B cell (primary cell): ENCODE measurements around the gene ILF3. TPM values are rescaled to one million over a fixed set of nuclear protein-coding genes. Genes with fewer than 3 reads are reported as not detected.
A peak's percentile ranks its signal among the peaks of the same experiment; 100 is the strongest.

Experiments
- ATAC-seq: fragments of 200-7000 bp; cut with Tn5 transposase; one replicate; pipeline ENCODE4 v1.10.0; 2021; ENCODE audit warnings: low read depth, mild to moderate bottlenecking, moderate number of reproducible peaks, moderate library complexity
- CTCF ChIA-PET: fragments of 350-600 bp; sonication (Branson Sonifier 250); formaldehyde crosslinking; loops from one replicate; lab custom pipeline; 2021; ENCODE audit warnings: antibody characterized with exemption, inconsistent platforms; lab: Charles Lee
- POLR2A ChIA-PET: fragments of 350-600 bp; sonication (Branson Sonifier 250); formaldehyde crosslinking; loops from one replicate; lab custom pipeline; 2021; ENCODE audit warnings: antibody characterized with exemption; lab: Charles Lee
- DNase-seq: peaks from one replicate; pipeline ENCODE4 v3.0.0; 2013
- H2AFZ ChIP-seq: 2 replicates; pipeline ENCODE4 v1.6.1; 2012; ENCODE audit warnings: mild to moderate bottlenecking, low read depth, low read length; ENCODE audit not compliant: insufficient read depth, poor library complexity, severe bottlenecking
- H3K27ac ChIP-seq, 2 donors: 1 replicate in 1 of 2; 2 replicates in 1 of 2; pipeline ENCODE4 v1.5.1; 2012 to 2013; ENCODE audit warnings: low read length in 2 of 2, mild to moderate bottlenecking in 2 of 2, moderate library complexity in 1 of 2
- H3K27me3 ChIP-seq, 4 experiments: fragments of 200-600 bp in 1 of 4; sonication (generic) in 1 of 4; replicated peaks in 1 of 4; 1 replicate in 2 of 4; 2 replicates in 2 of 4; pipeline versions ENCODE4 v1.6.1 to v1.7.0; 2013 to 2016; ENCODE audit warnings: low read length in 3 of 4, mild to moderate bottlenecking in 2 of 4, mixed read lengths in 1 of 4, moderate library complexity in 1 of 4; ENCODE audit not compliant: insufficient read depth in 4 of 4, control insufficient read depth in 3 of 4; ENCODE audit errors: control extremely low read depth in 1 of 4
- H3K36me3 ChIP-seq, 2 experiments: replicated peaks in 1 of 2; 1 replicate in 1 of 2; 2 replicates in 1 of 2; pipeline versions ENCODE4 v1.6.1 to v1.7.1; 2013; ENCODE audit warnings: low read length in 1 of 2; ENCODE audit not compliant: insufficient read depth in 2 of 2, control insufficient read depth in 1 of 2; ENCODE audit errors: control extremely low read depth in 1 of 2, extremely low read depth in 1 of 2
- H3K4me1 ChIP-seq, 2 donors: fragments of 200-600 bp in 1 of 2; sonication (generic) in 1 of 2; 1 replicate in 1 of 2; 2 replicates in 1 of 2; pipeline versions ENCODE4 v1.5.1 to v1.6.1; 2013 to 2017; ENCODE audit warnings: low read length in 2 of 2; ENCODE audit not compliant: control insufficient read depth in 2 of 2, insufficient read depth in 2 of 2
- H3K4me2 ChIP-seq: replicated peaks from 2 replicates; pipeline ENCODE3; 2012; ENCODE audit warnings: mild to moderate bottlenecking, low read depth, low read length; ENCODE audit not compliant: poor library complexity, severe bottlenecking
- H3K4me3 ChIP-seq, 5 experiments: fragments of 200-600 bp in 1 of 5; sonication (generic) in 1 of 5; 1 replicate in 3 of 5; 2 replicates in 2 of 5; pipeline versions ENCODE4 v1.5.1 to v1.7.0; 2011 to 2016; ENCODE audit warnings: low read length in 4 of 5, mild to moderate bottlenecking in 4 of 5, low read depth in 2 of 5, control low read depth in 1 of 5, moderate library complexity in 1 of 5; ENCODE audit not compliant: insufficient read depth in 1 of 5; ENCODE audit errors: control extremely low read depth in 1 of 5, extremely low read depth in 1 of 5
- H3K79me2 ChIP-seq: fragments of 200-600 bp; sonication (generic); one replicate; pipeline ENCODE4 v1.6.0; 2016; ENCODE audit warnings: low read length; ENCODE audit not compliant: control insufficient read depth, insufficient read depth
- H3K9ac ChIP-seq: fragments of 200-600 bp; sonication (generic); 2 replicates; pipeline ENCODE4 v1.6.1; 2017; ENCODE audit warnings: mild to moderate bottlenecking, low read length, moderate library complexity
- H3K9me3 ChIP-seq, 3 donors: one replicate each; pipeline versions ENCODE4 v1.6.1 to v1.7.1; 2013; ENCODE audit warnings: low read length in 2 of 3; ENCODE audit not compliant: control insufficient read depth in 2 of 3, insufficient read depth in 1 of 3; ENCODE audit errors: control extremely low read depth in 1 of 3
- H4K20me1 ChIP-seq: 2 replicates; pipeline ENCODE4 v1.6.0; 2012; ENCODE audit warnings: mild to moderate bottlenecking, low read length; ENCODE audit not compliant: insufficient read depth, control insufficient read depth, poor library complexity, severe bottlenecking
- H3K27ac Mint-ChIP-seq: one replicate; pipeline ENCODE4 v1.8.0; 2021; ENCODE audit warnings: mixed read lengths
- H3K27me3 Mint-ChIP-seq: one replicate; pipeline ENCODE4 v1.8.0; 2021; ENCODE audit warnings: mixed read lengths
- H3K4me1 Mint-ChIP-seq: one replicate; pipeline ENCODE4 v1.8.0; 2021; ENCODE audit warnings: mixed read lengths
- H3K4me3 Mint-ChIP-seq: one replicate; pipeline ENCODE4 v1.8.0; 2021; ENCODE audit warnings: mixed read lengths
- H3K9me3 Mint-ChIP-seq: one replicate; pipeline ENCODE4 v1.8.0; 2022; ENCODE audit warnings: mixed read lengths; ENCODE audit not compliant: insufficient read depth
- EZH2 ChIP-seq: IDR thresholded peaks from 2 replicates; pipeline ENCODE4 v1.6.1; 2012; ENCODE audit warnings: borderline replicate concordance, low read depth, mild to moderate bottlenecking, moderate library complexity, low read length; ENCODE audit not compliant: insufficient read depth, poor library complexity, severe bottlenecking
- WGBS: methylation state at CpG from one replicate; pipeline ENCODE4 v1.1.5; 2013; ENCODE audit warnings: missing lambda C conversion rate; ENCODE audit not compliant: insufficient coverage; 5-methylcytosine and 5-hydroxymethylcytosine counted together
- intact Hi-C: fragments of 100-400 bp; cut with micrococcal nuclease; formaldehyde crosslinking; loops from one replicate; pipeline ENCODE4 v1.10.0; 2022
- polyA plus RNA-seq: library from polyadenylated mRNA; depleted of rRNA; stranded (reverse); fragments of >200 nt; gene quantifications from 2 replicates; pipeline ENCODE4 v1.2.3, GENCODE V29; 2012
- total RNA-seq, 2 donors: library from RNA; stranded (reverse); fragments of 120-200 nt in 1 of 2; gene quantifications; 1 replicate in 1 of 2; 2 replicates in 1 of 2; pipeline versions ENCODE4 v1.2.3 to v1.2.4, GENCODE V29; 2013 to 2022
- TF ChIP-seq, protein P1 (sequence below): fragments of 200-600 bp; IDR thresholded peaks from one replicate; pipeline ENCODE4 v1.8.0; 2022; ENCODE audit warnings: antibody characterized with exemption, mild to moderate bottlenecking

ILF3 gene
- total and polyA plus RNA-seq, 2 donors (not counting 1 experiment from before 2014, with no cell fraction given): 189 to 359 TPM

DNA sequence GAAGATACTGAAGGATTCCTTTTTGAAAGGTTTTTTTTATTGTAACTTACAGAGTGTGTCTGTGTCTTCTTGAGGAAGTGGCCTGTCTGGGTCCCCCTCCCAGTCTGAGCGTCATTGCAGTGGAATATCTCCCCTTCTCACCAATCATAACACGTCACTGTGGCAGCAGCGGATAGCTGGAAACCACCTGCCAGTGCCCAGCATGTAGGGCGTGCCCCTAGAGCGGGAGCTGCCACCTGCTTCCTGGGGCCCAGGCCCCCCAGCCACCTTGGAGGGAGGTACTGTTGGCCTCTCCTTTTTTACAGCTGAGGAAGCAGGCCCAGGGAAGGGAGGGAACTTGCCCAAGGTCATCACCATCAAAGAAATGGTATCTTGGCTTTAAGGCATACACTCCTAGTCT is 59.2 kb downstream of the ILF3 start:
- ATAC-seq: no peak
- intact Hi-C loops: no loop called here

DNA sequence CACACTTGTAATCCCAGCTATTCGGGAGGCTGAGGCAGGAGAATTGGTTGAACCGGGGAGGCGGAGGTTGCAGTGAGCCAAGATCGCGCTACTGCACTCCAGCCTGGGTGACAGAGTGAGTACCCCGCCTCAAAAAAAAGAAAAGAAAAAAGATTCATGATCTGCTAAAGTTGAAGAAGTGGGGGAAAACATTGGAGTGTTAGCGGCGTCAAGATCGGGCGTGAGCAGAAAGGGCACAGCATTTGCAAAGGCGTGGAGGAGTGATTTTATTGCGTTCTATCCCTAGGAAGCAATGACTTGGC is 62.9 kb downstream of the ILF3 start:
- ATAC-seq (no peak), DNase-seq (no peak)
- peaks cover 3 to 13% of the 10 kb centered on the region in 2 experiments for H3K36me3 ChIP-seq
- no peaks in the 10 kb centered on the region for H3K27me3 Mint-ChIP-seq
- CTCF ChIA-PET: interaction anchor here (0.9 to 4.0 kb wide), 30 partner anchors 14 to 156 kb away, joined by 3 to 58 read pairs (median 8); partner anchors contain the start of genes CARM1, QTRT1 and TMED1
- POLR2A ChIA-PET: interaction anchor here (0.6 to 2.9 kb wide), 9 partner anchors 15 to 271 kb away, joined by 3 to 23 read pairs (median 6); partner anchors contain the start of genes CARM1, QTRT1 and TMED1
- peak overlapping the region; percentile 69 for H3K4me2 ChIP-seq
- H4K20me1 ChIP-seq: peaks cover 40% of the 10 kb centered on the region
- peak overlapping the region; percentile 23 for H3K9ac ChIP-seq
- no peaks in the 10 kb centered on the region for H3K9me3 Mint-ChIP-seq
- peaks cover 18 to 47% of the 10 kb centered on the region in 2 donors for H3K4me1 ChIP-seq
- TF ChIP-seq, protein P1, sequence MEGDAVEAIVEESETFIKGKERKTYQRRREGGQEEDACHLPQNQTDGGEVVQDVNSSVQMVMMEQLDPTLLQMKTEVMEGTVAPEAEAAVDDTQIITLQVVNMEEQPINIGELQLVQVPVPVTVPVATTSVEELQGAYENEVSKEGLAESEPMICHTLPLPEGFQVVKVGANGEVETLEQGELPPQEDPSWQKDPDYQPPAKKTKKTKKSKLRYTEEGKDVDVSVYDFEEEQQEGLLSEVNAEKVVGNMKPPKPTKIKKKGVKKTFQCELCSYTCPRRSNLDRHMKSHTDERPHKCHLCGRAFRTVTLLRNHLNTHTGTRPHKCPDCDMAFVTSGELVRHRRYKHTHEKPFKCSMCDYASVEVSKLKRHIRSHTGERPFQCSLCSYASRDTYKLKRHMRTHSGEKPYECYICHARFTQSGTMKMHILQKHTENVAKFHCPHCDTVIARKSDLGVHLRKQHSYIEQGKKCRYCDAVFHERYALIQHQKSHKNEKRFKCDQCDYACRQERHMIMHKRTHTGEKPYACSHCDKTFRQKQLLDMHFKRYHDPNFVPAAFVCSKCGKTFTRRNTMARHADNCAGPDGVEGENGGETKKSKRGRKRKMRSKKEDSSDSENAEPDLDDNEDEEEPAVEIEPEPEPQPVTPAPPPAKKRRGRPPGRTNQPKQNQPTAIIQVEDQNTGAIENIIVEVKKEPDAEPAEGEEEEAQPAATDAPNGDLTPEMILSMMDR: no peak
- no peak for TF ChIP-seq EZH2
- H3K4me3 Mint-ChIP-seq: peak overlapping the region; percentile 95
- H3K27me3 ChIP-seq: no peaks in the 10 kb centered on the region
- intact Hi-C loops: loop anchor here (1.0 to 2.0 kb wide), 11 partner anchors 14 to 244 kb away; partner anchors contain the start of genes CARM1, QTRT1, SMARCA4 and TMED1
- peaks cover 43% of the 10 kb centered on the region for H3K79me2 ChIP-seq
- peak overlapping the region; percentile 70 for H2AFZ ChIP-seq
- peak overlapping the region; percentile 1 to 47 (median 42) for H3K4me3 ChIP-seq
- H3K27ac Mint-ChIP-seq: peak overlapping the region; percentile 92
- 35% methylated on average over 12 of the region's 12 CpGs for WGBS
- H3K4me1 Mint-ChIP-seq: peaks cover 45% of the 10 kb centered on the region
- no peak overlapping the region for H3K27ac ChIP-seq
- H3K9me3 ChIP-seq: no peaks in the 10 kb centered on the region

More for the DNA sequence above, 59.2 kb downstream of the ILF3 start:
- H3K4me2 ChIP-seq: no peak overlapping the region
- ChIA-PET POLR2A (interaction anchor here (0.7 to 0.8 kb wide), 3 partner anchors 11 to 31 kb away, joined by 3 to 4 read pairs (median 3); no protein-coding TSS in a partner anchor), CTCF (interaction anchor here (0.9 to 1.6 kb wide), 2 partner anchors 12 to 14 kb away, joined by 3 to 4 read pairs; partner anchors contain the start of gene QTRT1)
- H3K9me3 Mint-ChIP-seq: no peaks in the 10 kb centered on the region
- H3K4me3 Mint-ChIP-seq: no peak overlapping the region
- no peaks in the 10 kb centered on the region for H3K9me3 ChIP-seq
- H3K27me3 Mint-ChIP-seq: no peaks in the 10 kb centered on the region
- H3K27ac ChIP-seq: no peak overlapping the region
- no peak overlapping the region for H3K4me3 ChIP-seq
- no peak overlapping the region for H3K27ac Mint-ChIP-seq
- WGBS: 22% methylated on average over 4 of the region's 5 CpGs
- H3K4me1 Mint-ChIP-seq: peaks cover 13% of the 10 kb centered on the region
- H3K9ac ChIP-seq: no peak overlapping the region
- no peak overlapping the region for H2AFZ ChIP-seq
- H4K20me1 ChIP-seq: peaks cover 3% of the 10 kb centered on the region
- TF ChIP-seq, protein P1: no peak
- no peak for TF ChIP-seq EZH2
- peaks cover 10% of the 10 kb centered on the region for H3K79me2 ChIP-seq
- no peaks in the 10 kb centered on the region for H3K27me3 ChIP-seq
- DNase-seq: peak; percentile 57
- H3K36me3 ChIP-seq: peaks cover 6 to 14% of the 10 kb centered on the region in 2 experiments
- peaks cover 3 to 14% of the 10 kb centered on the region in 2 donors for H3K4me1 ChIP-seq
